HG03025 (cell line): ENCODE results near the gene NEUROG1.

Experiments
- ATAC-seq: cut with Tn5 transposase; IDR thresholded peaks from one replicate; pipeline ENCODE4 v1.9.1; 2021; ENCODE audit warnings: mild to moderate bottlenecking, moderate library complexity; ENCODE audit not compliant: unreplicated experiment, low FRiP score

NEUROG1 gene

DNA sequence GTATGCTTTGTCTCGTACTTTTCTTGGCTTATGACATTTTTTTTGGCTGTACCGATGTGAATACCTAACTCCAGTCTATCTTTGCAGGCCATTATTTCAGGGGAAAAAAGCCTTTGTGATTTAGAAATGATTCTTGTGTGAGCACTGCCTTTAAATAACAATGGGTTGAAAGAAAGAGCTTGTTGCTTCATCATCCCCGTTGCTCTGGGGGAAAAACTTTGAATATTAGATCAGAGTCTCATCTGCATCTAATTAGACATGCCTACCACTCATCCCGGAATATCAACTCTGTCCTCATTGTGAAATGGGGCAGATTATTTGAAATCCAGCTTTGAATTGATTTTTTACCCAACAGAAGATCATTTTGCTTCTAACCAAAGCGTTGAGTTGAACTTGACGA lies 29.5 kb upstream of the NEUROG1 start:
- no peak for ATAC-seq

- no peak for ATAC-seq
Observed at GRCh38 chr5:135564331-135564730, 28.6 kb upstream of the NEUROG1 start.

GRCh38 chr5:135561266-135561665 lies 25.5 kb upstream of the NEUROG1 start:
- no peak for ATAC-seq

DNA sequence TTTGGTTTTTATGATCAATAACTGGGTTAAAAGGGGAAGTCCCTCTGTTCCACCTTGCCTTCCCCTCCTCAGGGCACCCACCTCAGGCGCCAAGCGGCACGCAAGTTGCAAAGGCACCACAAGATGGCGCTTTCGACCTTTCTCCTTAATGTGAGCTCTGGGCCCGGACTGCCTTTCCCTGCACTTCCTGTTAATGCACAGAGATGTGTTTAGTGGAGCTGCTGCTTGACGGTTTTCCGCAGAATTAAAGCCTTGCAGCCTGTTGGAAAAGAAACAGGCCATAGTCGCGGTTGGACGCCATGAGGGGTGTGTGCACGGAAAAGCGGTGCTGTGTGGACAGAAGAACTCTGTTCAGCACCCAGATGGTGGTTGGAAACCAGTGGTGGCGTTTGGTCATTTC lies 25.1 kb upstream of the NEUROG1 start:
- peak; percentile 91 for ATAC-seq

DNA sequence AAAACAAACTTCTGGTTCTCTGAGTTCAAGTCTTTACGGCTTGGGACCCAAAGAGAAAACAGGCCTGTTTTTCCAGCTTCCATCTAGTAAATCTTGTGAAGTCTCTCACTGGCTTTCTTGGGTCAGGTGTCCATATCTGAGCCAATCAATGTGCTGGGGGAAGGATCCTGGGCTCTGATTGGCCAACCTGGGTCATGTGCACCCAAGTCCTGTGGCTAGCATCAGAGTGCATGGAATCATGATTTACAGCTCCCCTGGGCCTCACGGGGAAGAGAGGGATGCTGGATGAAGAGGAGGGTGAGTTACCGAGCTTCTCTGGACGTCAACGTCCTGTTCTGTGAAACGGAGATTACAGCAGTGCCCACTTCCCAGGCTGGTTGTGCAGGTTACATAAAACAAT lies 23.6 kb upstream of the NEUROG1 start:
- ATAC-seq, result no peak

DNA sequence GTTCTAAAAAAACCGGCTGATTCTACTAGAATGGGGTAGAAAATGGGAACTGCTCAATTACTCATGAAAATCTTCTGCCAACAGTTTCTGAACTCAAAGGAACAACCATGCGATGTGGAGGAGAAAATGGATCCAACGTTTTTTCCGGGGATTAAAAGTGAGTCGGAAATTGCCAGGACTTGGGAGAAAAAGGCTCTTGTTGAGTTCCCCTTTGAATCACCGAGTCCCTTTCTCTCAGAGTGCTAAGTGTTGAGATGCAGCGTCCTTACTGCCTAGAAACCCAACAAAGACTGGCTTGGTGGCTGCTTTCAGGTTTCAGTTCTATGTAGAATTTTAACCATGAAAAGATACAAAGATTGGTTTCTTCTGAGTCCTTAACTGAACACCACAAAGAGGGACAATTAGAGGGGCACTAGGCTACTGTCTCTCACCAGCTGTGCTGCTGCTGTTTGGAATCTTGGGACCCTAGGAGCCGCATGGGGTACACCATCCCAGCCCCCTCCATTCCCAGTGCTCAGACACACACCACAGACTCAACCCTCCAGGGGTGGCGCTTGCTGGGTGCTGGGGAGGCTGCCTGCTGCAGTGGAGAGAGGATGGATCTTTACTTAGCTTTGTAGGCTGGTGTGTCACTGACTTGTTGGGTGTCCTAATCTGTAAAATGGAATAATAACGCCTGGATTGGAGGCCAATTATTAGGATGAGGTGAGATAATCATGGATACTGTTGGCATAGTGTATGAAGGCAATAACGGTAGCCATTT lies 21.5 kb upstream of the NEUROG1 start:
- ATAC-seq, result no peak

- ATAC-seq, result no peak
Observed at GRCh38 chr5:135556620-135557019, 20.9 kb upstream of the NEUROG1 start.

GRCh38 chr5:135555530-135555929 lies 19.8 kb upstream of the NEUROG1 start:
- no peak for ATAC-seq

GRCh38 chr5:135553688-135554462 lies 18.1 kb upstream of the NEUROG1 start:
- no peak for ATAC-seq

GRCh38 chr5:135551593-135552447 lies 16.1 kb upstream of the NEUROG1 start:
- peak; percentile 56 for ATAC-seq

- no peak for ATAC-seq
Observed at GRCh38 chr5:135549413-135549812, 13.6 kb upstream of the NEUROG1 start.

- ATAC-seq, result no peak
Observed at GRCh38 chr5:135547590-135548254, 12.0 kb upstream of the NEUROG1 start.

GRCh38 chr5:135546912-135547311 lies 11.1 kb upstream of the NEUROG1 start:
- ATAC-seq, result no peak

- no peak for ATAC-seq
Observed at GRCh38 chr5:135546101-135546500, 10.3 kb upstream of the NEUROG1 start.

DNA sequence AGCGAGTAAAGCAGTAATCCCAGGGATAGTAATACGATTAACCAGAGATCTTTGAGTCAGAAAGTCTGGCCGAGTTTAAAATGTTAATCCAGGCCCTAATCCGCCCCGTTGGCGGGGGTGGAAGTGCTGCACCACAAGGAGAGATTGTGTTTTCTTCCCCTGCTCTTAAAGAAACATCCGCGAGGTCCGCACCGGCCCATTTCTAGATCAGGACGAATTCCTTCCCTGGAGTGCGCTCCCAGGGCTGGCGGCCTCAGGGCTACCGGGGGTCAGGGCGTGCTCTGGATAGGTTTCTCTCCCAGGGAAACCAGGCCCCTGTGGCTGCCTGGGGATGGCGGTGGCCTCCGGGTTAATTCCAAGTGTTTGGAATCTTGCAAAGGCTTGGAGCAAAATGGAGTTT lies 9.3 kb upstream of the NEUROG1 start:
- no peak for ATAC-seq

DNA sequence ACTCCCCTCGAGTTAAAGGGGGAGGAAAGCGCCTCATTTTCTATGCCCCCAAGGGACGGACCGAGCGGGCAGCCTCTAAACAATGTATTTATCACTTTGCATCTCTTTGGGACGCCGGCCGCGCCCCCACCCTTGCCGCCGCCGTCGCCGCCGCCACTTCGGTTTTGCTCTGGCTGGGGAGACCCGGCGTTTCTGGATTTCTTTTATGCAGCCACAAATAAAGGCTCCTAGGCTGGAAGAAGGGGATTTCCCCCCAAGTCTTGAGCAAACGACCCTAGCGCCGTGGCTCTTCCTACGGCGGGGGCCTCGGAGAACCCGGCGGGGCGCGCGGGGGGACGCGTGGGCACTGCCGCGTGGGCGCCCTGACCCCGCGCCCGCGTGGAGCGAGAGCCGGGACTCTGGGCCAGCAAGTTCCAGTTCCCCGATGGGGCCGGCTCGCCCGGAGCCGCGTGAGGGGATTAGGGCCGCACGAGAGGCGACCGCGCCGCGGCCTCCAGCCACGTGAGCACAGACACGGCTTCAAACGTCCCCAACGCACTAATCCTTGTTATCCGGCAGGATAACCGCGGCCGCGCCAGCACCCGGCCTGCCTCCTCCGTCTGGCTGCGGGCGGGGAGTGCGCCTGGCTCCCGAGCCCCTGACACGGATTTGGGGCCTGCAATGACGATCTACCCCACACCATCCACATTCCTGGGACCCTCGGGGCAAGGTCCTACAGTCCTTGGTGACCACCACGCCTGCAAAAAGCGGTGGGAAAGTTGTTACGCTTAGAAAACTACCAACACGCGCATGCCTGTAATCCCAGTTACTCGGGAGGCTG lies 7.9 kb upstream of the NEUROG1 start:
- no peak for ATAC-seq

DNA sequence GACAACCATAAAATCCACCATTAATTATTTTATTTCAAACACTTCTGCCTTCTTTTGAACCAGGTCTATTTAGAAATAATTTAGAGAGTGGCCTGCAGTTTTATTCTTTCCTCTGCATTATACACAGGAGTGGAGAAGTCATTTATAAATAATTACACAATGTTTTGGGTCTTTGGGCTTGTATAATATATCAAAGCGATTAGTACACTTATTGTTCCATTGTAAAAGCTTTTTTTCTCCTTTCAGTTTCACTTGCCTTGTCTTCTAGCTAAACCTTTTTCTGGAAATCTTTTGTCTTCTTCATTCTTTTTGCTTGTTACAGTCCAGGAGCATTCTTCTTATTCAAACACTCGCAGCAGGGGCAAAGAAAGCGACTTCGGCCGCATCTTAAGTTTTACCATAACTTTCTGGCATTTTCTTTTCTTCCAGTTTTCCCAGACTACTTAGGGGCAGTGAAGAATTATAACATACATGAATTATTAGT lies 7.3 kb upstream of the NEUROG1 start:
- no peak for ATAC-seq

DNA sequence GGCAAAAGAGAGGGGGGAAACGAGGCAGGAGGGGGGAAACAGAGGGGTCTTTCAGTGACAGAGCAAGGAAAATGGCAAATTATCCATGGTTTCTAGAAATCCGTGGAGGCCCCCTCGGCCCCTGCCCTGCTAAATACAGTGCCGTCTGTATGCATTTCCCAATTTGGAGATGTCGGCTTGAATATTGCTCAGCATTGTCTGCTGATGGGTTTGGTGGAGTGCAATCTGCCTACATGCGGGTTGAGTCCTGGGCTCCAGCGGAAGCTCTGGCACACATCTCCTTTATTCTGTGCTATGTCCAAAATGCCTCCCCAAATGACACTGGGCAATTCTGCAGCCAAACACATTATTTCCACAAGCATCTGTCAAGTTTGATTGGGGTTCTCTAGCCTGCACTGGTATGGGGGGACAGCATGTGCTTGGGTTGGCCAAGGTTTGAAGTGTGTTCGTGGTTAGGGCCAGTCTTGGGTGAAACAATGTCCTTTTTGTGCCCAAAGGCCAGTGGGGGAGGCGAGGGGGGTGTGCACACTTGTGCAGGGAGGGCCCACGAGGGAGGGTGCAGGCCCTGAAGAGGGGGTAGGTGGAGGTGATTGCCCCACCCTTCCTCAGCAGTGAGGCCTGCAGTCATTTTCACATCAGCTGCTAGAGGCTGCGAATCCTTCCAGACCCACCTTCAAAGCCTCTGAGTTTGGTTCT lies 6.2 kb upstream of the NEUROG1 start:
- ATAC-seq, result no peak

DNA sequence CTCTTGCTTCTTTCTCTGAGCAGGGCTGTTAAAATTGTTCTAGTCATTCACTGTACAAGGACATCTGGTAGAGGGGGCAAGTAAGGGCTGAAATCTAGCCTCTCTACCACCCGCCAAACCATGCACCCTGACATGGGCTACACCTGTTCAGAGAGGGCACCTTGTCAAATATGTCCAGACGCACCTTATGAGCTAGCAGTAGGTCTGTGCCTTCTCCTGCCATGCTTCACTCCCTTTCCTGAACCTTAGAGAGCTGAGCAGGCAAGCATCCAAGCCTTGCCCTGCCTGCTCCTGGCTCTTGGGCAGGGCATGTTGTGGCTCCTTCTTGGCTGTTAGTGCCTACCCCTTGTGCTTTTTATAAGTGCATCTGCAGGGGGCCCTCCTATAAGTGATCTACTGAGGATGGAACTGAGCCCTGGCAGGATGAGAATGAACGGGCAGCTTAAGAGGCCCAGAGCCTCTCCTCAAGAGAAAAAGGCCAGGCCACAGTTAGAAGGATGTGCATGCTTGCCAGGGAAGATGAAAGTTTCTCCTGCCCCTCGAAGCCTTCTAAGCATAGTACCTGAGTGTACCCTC lies 3.8 kb upstream of the NEUROG1 start:
- no peak for ATAC-seq
